MCF 10A (cell line): ENCODE measurements around the gene SECTM1. TPM values are rescaled to one million over a fixed set of nuclear protein-coding genes. Genes with fewer than 3 reads are reported as not detected.
"Not testable (repeated sequence)": the region's sequence is repeated elsewhere in the genome, so short reads cannot be mapped to it uniquely, and the experiment has no call there.

Source experiments
- Bru-seq: library from RNA; stranded (reverse); fragments of 400-500 nt; gene quantifications from one replicate; lab custom pipeline; 2021; lab: Mats Ljungman, UMichigan
- BruChase-seq, 2 experiments: library from RNA; stranded (reverse); fragments of 400-500 nt; gene quantifications; one replicate each; lab custom pipeline; 2021; lab: Mats Ljungman, UMichigan
- BruUV-seq: library from RNA; stranded (reverse); fragments of 400-500 nt; replicated peaks from 2 replicates; lab custom pipeline; 2021; lab: Mats Ljungman, UMichigan
- CTCF ChIA-PET: fragments of 300-600 bp; sonication (Branson Sonifier 250); formaldehyde crosslinking; extraction: SDS; loops from one replicate; lab custom pipeline; 2021; ENCODE audit warnings: antibody characterized with exemption, inconsistent platforms; lab: Yijun Ruan, JAX
- POLR2A ChIA-PET: fragments of 300-600, 350-650 bp; sonication (Branson Sonifier 250); formaldehyde crosslinking; extraction: SDS; loops from one replicate; lab custom pipeline; 2020; ENCODE audit warnings: antibody characterized with exemption, inconsistent platforms; lab: Yijun Ruan, JAX
- DNase-seq: peaks from one replicate; pipeline ENCODE4 v3.0.0-alpha.2; 2018; ENCODE audit not compliant: unreplicated experiment
- H3K27ac Mint-ChIP-seq: one replicate; pipeline ENCODE4 v1.8.0; 2022; ENCODE audit warnings: mild to moderate bottlenecking, low read depth, mixed read lengths; ENCODE audit not compliant: unreplicated experiment
- H3K27me3 Mint-ChIP-seq: one replicate; pipeline ENCODE4 v1.8.0; 2022; ENCODE audit warnings: mixed read lengths; ENCODE audit not compliant: insufficient read depth, unreplicated experiment
- H3K36me3 Mint-ChIP-seq: one replicate; pipeline ENCODE4 v1.8.0; 2022; ENCODE audit warnings: mild to moderate bottlenecking, moderate library complexity, mixed read lengths; ENCODE audit not compliant: insufficient read depth, unreplicated experiment
- H3K4me1 Mint-ChIP-seq: one replicate; pipeline ENCODE4 v1.8.0; 2022; ENCODE audit warnings: mixed read lengths; ENCODE audit not compliant: insufficient read depth, unreplicated experiment
- H3K4me3 Mint-ChIP-seq: one replicate; pipeline ENCODE4 v1.8.0; 2022; ENCODE audit warnings: mild to moderate bottlenecking, moderate library complexity, mixed read lengths; ENCODE audit not compliant: unreplicated experiment
- H3K9me3 Mint-ChIP-seq: one replicate; pipeline ENCODE4 v1.8.0; 2022; ENCODE audit warnings: mixed read lengths; ENCODE audit not compliant: unreplicated experiment
- CTCF ChIP-seq: fragments of 200-600 bp; IDR thresholded peaks from one replicate; pipeline ENCODE4 v1.8.0; 2022; ENCODE audit warnings: antibody characterized with exemption, mild to moderate bottlenecking; ENCODE audit not compliant: unreplicated experiment
- intact Hi-C: fragments of 100-400 bp; cut with micrococcal nuclease; formaldehyde crosslinking; loops from 2 replicates; pipeline ENCODE4 v1.14.1; 2022
- long read RNA-seq: library from polyadenylated mRNA; stranded (forward); transcript quantifications from one replicate; pipeline ENCODE4 v2.0.0, GENCODE V29; 2022
- total RNA-seq: library from RNA; stranded (reverse); gene quantifications from 2 replicates; pipeline ENCODE4 v1.2.3, GENCODE V29; 2022

SECTM1 gene
- 7.5 and 13.4 TPM in 2 replicates for total RNA-seq
- Bru-seq, nascent RNA, result percentile 26 among the genes with signal in this experiment
- percentile 42 among the genes with signal in this experiment for BruChase-seq, experiment 1, labeled RNA remaining after a 6-hour chase
- BruChase-seq, experiment 2, labeled RNA remaining after a 2-hour chase, result percentile 27 among the genes with signal in this experiment
- long read RNA-seq, transcript SECTM1-201 (5 exons, 2,235 nt), result major isoform, 14 of 29 reads
- long read RNA-seq, partial matches to known transcripts, result 14 of 29 reads
- long read RNA-seq, other reads (novel, unspliced or antisense), result 1 of 29 reads

- H3K27me3 Mint-ChIP-seq, result no peaks in the 10 kb centered on the region
Measured at GRCh38 chr17:82333279-82334171, at the start of gene SECTM1. TSS of gene SECTM1 (minus strand) at chr17:82333766. CDS start at chr17:82327240, 6,526 bp downstream.

GRCh38 chr17:82382933-82383255, 49.3 kb upstream of the SECTM1 start:
- H3K36me3 Mint-ChIP-seq, result no peaks in the 10 kb centered on the region
- H3K27ac Mint-ChIP-seq, result no peak overlapping the region
- DNase-seq, result no peak
- intact Hi-C loops, result loop anchor here (10.0 kb wide), 1 partner anchor 172 kb away; no protein-coding TSS in a partner anchor
- TF ChIP-seq CTCF, result no peak
- no TSS peak for BruUV-seq
- ChIA-PET POLR2A (interaction anchor here (2.1 kb wide), 1 partner anchor 17 kb away, joined by 5 read pairs; no protein-coding TSS in a partner anchor), CTCF (no interaction called here)
- no peaks in the 10 kb centered on the region for H3K9me3 Mint-ChIP-seq
- H3K4me3 Mint-ChIP-seq, result no peak overlapping the region
- H3K4me1 Mint-ChIP-seq, result peaks cover 18% of the 10 kb centered on the region
- peaks cover 42% of the 10 kb centered on the region for H3K27me3 Mint-ChIP-seq

More at GRCh38 chr17:82333279-82334171, at the start of gene SECTM1:
- CTCF ChIA-PET, result interaction anchor here (0.6 to 1.4 kb wide), 3 partner anchors 29 to 45 kb away, joined by 3 to 6 read pairs (median 3); no protein-coding TSS in a partner anchor
- peak within 1 kb of the TSS; percentile 85 for H3K4me3 Mint-ChIP-seq
- H3K4me1 Mint-ChIP-seq, result peaks cover 20% of the 10 kb centered on the region
- intact Hi-C loops, result no loop called here
- no TSS peak for BruUV-seq
- DNase-seq, result peak; percentile 66
- H3K36me3 Mint-ChIP-seq, result peaks cover 6% of the 10 kb centered on the region
- TF ChIP-seq CTCF, result no peak
- POLR2A ChIA-PET, result interaction anchor here (0.5 to 4.7 kb wide), 27 partner anchors 8 to 419 kb away, joined by 3 to 88 read pairs (median 4); partner anchors contain the start of gene FOXK2
- H3K9me3 Mint-ChIP-seq, result no peaks in the 10 kb centered on the region
- H3K27ac Mint-ChIP-seq, result peak within 1 kb of the TSS; percentile 85

- peaks cover 12% of the 10 kb centered on the region for H3K4me1 Mint-ChIP-seq
- CTCF ChIA-PET, result interaction anchor here (0.6 kb wide), 1 partner anchor 393 kb away, joined by 4 read pairs; no protein-coding TSS in a partner anchor
- H3K36me3 Mint-ChIP-seq, H3K9me3 Mint-ChIP-seq, H3K27ac Mint-ChIP-seq, H3K4me3 Mint-ChIP-seq, POLR2A ChIA-PET, DNase-seq, BruUV-seq: not testable (repeated sequence)
- intact Hi-C loops, result loop anchor here (10.0 kb wide), 1 partner anchor 172 kb away; no protein-coding TSS in a partner anchor
- H3K27me3 Mint-ChIP-seq, result peaks cover 37% of the 10 kb centered on the region
Measured at GRCh38 chr17:82382220-82382932, 48.8 kb upstream of the SECTM1 start.

GRCh38 chr17:82381703-82382009, 48.1 kb upstream of the SECTM1 start:
- not testable (repeated sequence) for H3K27ac Mint-ChIP-seq, BruUV-seq, H3K9me3 Mint-ChIP-seq, H3K36me3 Mint-ChIP-seq, DNase-seq, H3K4me3 Mint-ChIP-seq
- CTCF ChIA-PET, result interaction anchor here (0.6 to 0.7 kb wide), 2 partner anchors 172 to 394 kb away, joined by 3 to 4 read pairs; no protein-coding TSS in a partner anchor
- H3K4me1 Mint-ChIP-seq, result peaks cover 11% of the 10 kb centered on the region
- intact Hi-C loops, result loop anchor here (10.0 kb wide), 1 partner anchor 173 kb away; no protein-coding TSS in a partner anchor
- H3K27me3 Mint-ChIP-seq, result peaks cover 35% of the 10 kb centered on the region
- POLR2A ChIA-PET, result interaction anchor here (1.5 kb wide), 1 partner anchor 23 kb away, joined by 3 read pairs; no protein-coding TSS in a partner anchor
